ENCODE results near the gene IGSF8. TPM values are rescaled to one million over a fixed set of nuclear protein-coding genes. Genes with fewer than 3 reads are reported as not detected.

IGSF8 gene
- total and polyA plus RNA-seq, 2 donors (not counting 1 experiment from before 2014, with no cell fraction given), result 6.5 to 24.4 TPM

DNA sequence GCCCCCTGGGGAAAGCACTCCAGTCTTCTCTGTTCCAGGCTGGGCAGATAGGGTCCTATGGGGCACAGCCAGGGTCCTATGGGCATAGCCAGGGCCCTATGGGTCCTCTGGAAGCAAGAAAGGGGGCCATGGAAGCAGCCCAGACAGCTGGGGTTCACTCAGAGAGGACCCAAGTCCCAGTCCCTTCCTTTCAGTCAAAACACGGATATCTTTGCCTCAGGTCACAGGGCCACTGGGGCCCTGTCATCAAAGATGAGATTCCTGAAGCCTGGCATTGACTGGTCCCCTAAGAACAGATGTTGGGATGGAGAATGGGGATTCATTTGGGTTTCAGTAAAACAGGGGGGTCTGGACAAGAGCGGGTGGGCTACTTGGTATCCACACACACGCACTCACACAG lies 8.5 kb downstream of the IGSF8 start:
- H3K4me2 ChIP-seq (ENCODE audit: extremely low read depth, insufficient read depth, low read length), result no peak overlapping the region
- no peaks in the 10 kb centered on the region for H3K36me3 ChIP-seq (ENCODE audit: control insufficient read depth, insufficient read depth, low read length)
- no peak overlapping the region for H3K4me3 ChIP-seq (replicated peaks in 1 of 4; ENCODE audit: control extremely low read depth in 1 of 4, insufficient read depth in 1 of 4, low read depth in 3 of 4, low read length in 4 of 4)
- no peak overlapping the region for H2AFZ ChIP-seq (ENCODE audit: low read length)
- H3K9me3 ChIP-seq (ENCODE audit: control insufficient read depth, insufficient read depth, low read depth, low read length), result no peaks in the 10 kb centered on the region
- no peak for DNase-seq (ENCODE audit: low read depth in 2 of 2)
- H3K4me1 ChIP-seq (ENCODE audit: control insufficient read depth, extremely low read depth, insufficient read depth, low read length), result no peaks in the 10 kb centered on the region
- H3K79me2 ChIP-seq (ENCODE audit: control insufficient read depth, insufficient read depth, low read length), result no peaks in the 10 kb centered on the region
- no peak overlapping the region for H3K9ac ChIP-seq (ENCODE audit: insufficient read depth, low read length)
- H3K27ac ChIP-seq (ENCODE audit: insufficient read depth, low read length), result no peak overlapping the region
- no peaks in the 10 kb centered on the region for H3K27me3 ChIP-seq (ENCODE audit: control insufficient read depth, insufficient read depth, low read length)
- TF ChIP-seq CTCF (conservative IDR thresholded peaks at IDR 0.05 in 1 of 2, IDR thresholded peaks at IDR 0.05 in 1 of 2; ENCODE audit: low read depth in 1 of 2, low read length in 2 of 2), result no peak
- no peak for TF ChIP-seq EZH2 (IDR thresholded peaks at IDR 0.05; ENCODE audit: low read length, missing control alignments)
- H4K20me1 ChIP-seq (ENCODE audit: control insufficient read depth, extremely low read depth, insufficient read depth, low read length), result no peaks in the 10 kb centered on the region

- Histone ChIP-seq H4K20me1 (ENCODE audit: control insufficient read depth, extremely low read depth, insufficient read depth, low read length) (no peaks in the 10 kb centered on the region), H3K36me3 (ENCODE audit: control insufficient read depth, insufficient read depth, low read length) (no peaks in the 10 kb centered on the region), H3K27me3 (ENCODE audit: control insufficient read depth, insufficient read depth, low read length) (peaks cover 18% of the 10 kb centered on the region), H3K4me1 (ENCODE audit: control insufficient read depth, extremely low read depth, insufficient read depth, low read length) (no peaks in the 10 kb centered on the region), H3K9ac (ENCODE audit: insufficient read depth, low read length) (no peak overlapping the region), H2AFZ (ENCODE audit: low read length) (no peak overlapping the region), H3K79me2 (ENCODE audit: control insufficient read depth, insufficient read depth, low read length) (no peaks in the 10 kb centered on the region), H3K9me3 (ENCODE audit: control insufficient read depth, insufficient read depth, low read depth, low read length) (no peaks in the 10 kb centered on the region), H3K4me2 (ENCODE audit: extremely low read depth, insufficient read depth, low read length) (no peak overlapping the region), H3K27ac (ENCODE audit: insufficient read depth, low read length) (no peak overlapping the region), H3K4me3 (replicated peaks in 1 of 4; ENCODE audit: control extremely low read depth in 1 of 4, insufficient read depth in 1 of 4, low read depth in 3 of 4, low read length in 4 of 4) (no peak overlapping the region)
- no peak for TF ChIP-seq EZH2 (IDR thresholded peaks at IDR 0.05; ENCODE audit: low read length, missing control alignments)
- TF ChIP-seq CTCF (conservative IDR thresholded peaks at IDR 0.05 in 1 of 2, IDR thresholded peaks at IDR 0.05 in 1 of 2; ENCODE audit: low read depth in 1 of 2, low read length in 2 of 2), result no peak
- no peak for DNase-seq (ENCODE audit: low read depth in 2 of 2)
Observed at GRCh38 chr1:160087118-160087662, 11.2 kb downstream of the IGSF8 start.

DNA sequence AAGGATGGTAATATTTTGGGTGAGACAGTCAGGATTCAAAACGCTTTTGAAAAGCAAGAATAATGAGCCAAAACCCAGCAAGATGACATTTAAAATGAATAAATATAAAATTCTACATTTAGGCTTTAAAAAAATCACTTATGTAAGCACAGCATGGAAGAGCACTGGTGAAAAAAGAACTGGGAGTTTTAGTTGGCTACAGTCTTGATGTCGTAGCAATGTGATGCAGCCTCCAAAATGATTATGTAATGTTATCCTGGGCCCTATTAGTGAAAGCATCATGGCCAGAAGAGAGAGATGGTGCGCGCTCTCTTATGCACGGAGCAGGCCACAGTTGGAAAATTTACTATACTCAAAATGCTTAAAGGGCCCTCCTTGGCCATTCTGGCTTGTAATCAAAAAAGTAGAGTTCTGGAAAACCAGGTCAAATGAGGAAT lies 11.9 kb downstream of the IGSF8 start:
- TF ChIP-seq EZH2 (IDR thresholded peaks at IDR 0.05; ENCODE audit: low read length, missing control alignments) (no peak), CTCF (conservative IDR thresholded peaks at IDR 0.05 in 1 of 2, IDR thresholded peaks at IDR 0.05 in 1 of 2; ENCODE audit: low read depth in 1 of 2, low read length in 2 of 2) (no peak)
- H3K4me3 ChIP-seq (replicated peaks in 1 of 4; ENCODE audit: control extremely low read depth in 1 of 4, insufficient read depth in 1 of 4, low read depth in 3 of 4, low read length in 4 of 4), result no peak overlapping the region
- no peaks in the 10 kb centered on the region for H3K4me1 ChIP-seq (ENCODE audit: control insufficient read depth, extremely low read depth, insufficient read depth, low read length)
- H2AFZ ChIP-seq (ENCODE audit: low read length), result no peak overlapping the region
- H3K27me3 ChIP-seq (ENCODE audit: control insufficient read depth, insufficient read depth, low read length), result peaks cover 25% of the 10 kb centered on the region
- no peaks in the 10 kb centered on the region for H3K9me3 ChIP-seq (ENCODE audit: control insufficient read depth, insufficient read depth, low read depth, low read length)
- no peak overlapping the region for H3K27ac ChIP-seq (ENCODE audit: insufficient read depth, low read length)
- no peaks in the 10 kb centered on the region for H3K79me2 ChIP-seq (ENCODE audit: control insufficient read depth, insufficient read depth, low read length)
- H3K4me2 ChIP-seq (ENCODE audit: extremely low read depth, insufficient read depth, low read length), result no peak overlapping the region
- no peak overlapping the region for H3K9ac ChIP-seq (ENCODE audit: insufficient read depth, low read length)
- H4K20me1 ChIP-seq (ENCODE audit: control insufficient read depth, extremely low read depth, insufficient read depth, low read length), result no peaks in the 10 kb centered on the region
- no peak for DNase-seq (ENCODE audit: low read depth in 2 of 2)
- H3K36me3 ChIP-seq (ENCODE audit: control insufficient read depth, insufficient read depth, low read length), result no peaks in the 10 kb centered on the region

All from fibroblast of lung (primary cell).